Kidney (tissue), 22 donors: ENCODE results near the gene ZNF621. TPM values are rescaled to one million over a fixed set of nuclear protein-coding genes. Genes with fewer than 3 reads are reported as not detected.

ENCODE experiments used
- DNase-seq, 5 donors: peaks; one replicate each; pipeline ENCODE4 v3.0.0-alpha.2; 2013 to 2020
- FAIRE-seq: peaks from 2 replicates; lab custom pipeline; 2012; peaks lifted over from hg19 to GRCh38; lab: Jason Lieb, UNC
- H3K27ac ChIP-seq, 2 donors: one replicate each; pipeline ENCODE4 v1.7.0; 2013; ENCODE audit warnings: low read depth in 2 of 2, low read length in 2 of 2, inconsistent platforms in 1 of 2
- H3K27me3 ChIP-seq: one replicate; pipeline ENCODE4 v1.7.1; 2013; ENCODE audit warnings: low read length, inconsistent platforms; ENCODE audit not compliant: control insufficient read depth, insufficient read depth
- H3K36me3 ChIP-seq, 3 donors: one replicate each; pipeline versions ENCODE4 v1.7.0 to v1.7.1; 2013; ENCODE audit warnings: low read length in 3 of 3, control low read depth in 1 of 3, inconsistent platforms in 1 of 3; ENCODE audit not compliant: insufficient read depth in 3 of 3, control insufficient read depth in 2 of 3
- H3K4me1 ChIP-seq, 3 donors: one replicate each; pipeline versions ENCODE4 v1.7.0 to v1.7.1; 2013; ENCODE audit warnings: low read length in 3 of 3, inconsistent platforms in 1 of 3, low read depth in 1 of 3; ENCODE audit not compliant: control insufficient read depth in 2 of 3, insufficient read depth in 2 of 3
- H3K4me3 ChIP-seq, 3 donors: one replicate each; pipeline versions ENCODE4 v1.7.0 to v1.8.1; 2013; ENCODE audit warnings: low read length in 3 of 3, control low read depth in 1 of 3, inconsistent platforms in 1 of 3
- H3K9ac ChIP-seq, 3 donors: one replicate each; pipeline versions ENCODE4 v1.7.0 to v1.7.1; 2013; ENCODE audit warnings: low read length in 3 of 3, control low read depth in 1 of 3, inconsistent platforms in 1 of 3
- H3K9me3 ChIP-seq, 3 donors: one replicate each; pipeline versions ENCODE4 v1.7.0 to v1.7.1; 2013; ENCODE audit warnings: low read length in 3 of 3, control low read depth in 1 of 3, inconsistent platforms in 1 of 3; ENCODE audit not compliant: control insufficient read depth in 2 of 3, insufficient read depth in 1 of 3
- intact Hi-C: fragments of 100-400 bp; cut with DNase I; formaldehyde crosslinking; loops from one replicate; pipeline ENCODE4 v1.11.1; 2022
- long read RNA-seq, 10 donors: library from polyadenylated mRNA in 1 of 10; unstranded in 1 of 10; transcript quantifications; one replicate each; pipeline ENCODE4 v2.0.0 and lab custom pipeline, GENCODE V29; 2021 to 2026
- polyA plus RNA-seq: library from polyadenylated mRNA; stranded (reverse); fragments of 350-450 nt; fragmentation: Illumina TruSeq; extraction: RNeasy Lipid Tissue Mini Kit (QIAGEN cat#74804); gene quantifications from one replicate; pipeline ENCODE4 v1.2.3, GENCODE V29; 2014; ENCODE audit warnings: low read depth, low replicate concordance; ENCODE audit not compliant: insufficient read depth
- total RNA-seq: library from RNA; stranded (reverse); fragmentation: NEBNext Ultra II Directional; extraction: Animal tissue kit (Norgen Biotek cat#: 25700); gene quantifications from one replicate; pipeline ENCODE4 v1.2.1, GENCODE V29; 2021
- TF ChIP-seq, protein P1 (sequence below): IDR thresholded peaks from 3 replicates; pipeline ENCODE4 v1.5.1; 2012; ENCODE audit warnings: mild to moderate bottlenecking, moderate library complexity, borderline replicate concordance; ENCODE audit not compliant: insufficient read depth; ENCODE audit errors: extremely low read depth
- donor health status: control.
- donor health status: control.
- donor health status: control.
- donor health status: control.
- donor health status: control.
- donor health status: DM: yes; HTN: yes; CAD: no.
- donor health status: Normal renal cell carcinoma (clear cell type).

Gene ZNF621
- total RNA-seq (25.4 TPM), polyA plus RNA-seq (6.9 TPM)
- long read RNA-seq, donor 1, partial matches to known transcripts, result 0 of 3 reads
- long read RNA-seq, donor 1, other reads (novel, unspliced or antisense), result 0 of 3 reads
- long read RNA-seq, donor 2, full-length matches to known transcripts, result 5 of 5 reads
- long read RNA-seq, donor 2, partial matches to known transcripts, result 0 of 5 reads
- long read RNA-seq, donor 2, other reads (novel, unspliced or antisense), result 0 of 5 reads
- long read RNA-seq, donor 3, full-length matches to known transcripts, result 6 of 11 reads
- long read RNA-seq, donor 3, partial matches to known transcripts, result 5 of 11 reads
- long read RNA-seq, donor 3, other reads (novel, unspliced or antisense), result 0 of 11 reads
- long read RNA-seq, donor 4, full-length matches to known transcripts, result 4 of 4 reads
- long read RNA-seq, donor 4, partial matches to known transcripts, result 0 of 4 reads
- long read RNA-seq, donor 4, other reads (novel, unspliced or antisense), result 0 of 4 reads
- long read RNA-seq, donor 5, full-length matches to known transcripts, result 1 of 1 reads
- long read RNA-seq, donor 5, partial matches to known transcripts, result 0 of 1 reads
- long read RNA-seq, donor 5, other reads (novel, unspliced or antisense), result 0 of 1 reads
- long read RNA-seq, donor 6, result 0 reads
- long read RNA-seq, donor 7, partial matches to known transcripts, result 0 of 7 reads
- long read RNA-seq, donor 7, other reads (novel, unspliced or antisense), result 6 of 7 reads
- long read RNA-seq, donor 8, partial matches to known transcripts, result 0 of 3 reads
- long read RNA-seq, donor 8, other reads (novel, unspliced or antisense), result 0 of 3 reads
- long read RNA-seq, donor 9, result 0 reads
- long read RNA-seq, donor 10, full-length matches to known transcripts, result 2 of 2 reads
- long read RNA-seq, donor 10, partial matches to known transcripts, result 0 of 2 reads
- long read RNA-seq, donor 10, other reads (novel, unspliced or antisense), result 0 of 2 reads

DNA sequence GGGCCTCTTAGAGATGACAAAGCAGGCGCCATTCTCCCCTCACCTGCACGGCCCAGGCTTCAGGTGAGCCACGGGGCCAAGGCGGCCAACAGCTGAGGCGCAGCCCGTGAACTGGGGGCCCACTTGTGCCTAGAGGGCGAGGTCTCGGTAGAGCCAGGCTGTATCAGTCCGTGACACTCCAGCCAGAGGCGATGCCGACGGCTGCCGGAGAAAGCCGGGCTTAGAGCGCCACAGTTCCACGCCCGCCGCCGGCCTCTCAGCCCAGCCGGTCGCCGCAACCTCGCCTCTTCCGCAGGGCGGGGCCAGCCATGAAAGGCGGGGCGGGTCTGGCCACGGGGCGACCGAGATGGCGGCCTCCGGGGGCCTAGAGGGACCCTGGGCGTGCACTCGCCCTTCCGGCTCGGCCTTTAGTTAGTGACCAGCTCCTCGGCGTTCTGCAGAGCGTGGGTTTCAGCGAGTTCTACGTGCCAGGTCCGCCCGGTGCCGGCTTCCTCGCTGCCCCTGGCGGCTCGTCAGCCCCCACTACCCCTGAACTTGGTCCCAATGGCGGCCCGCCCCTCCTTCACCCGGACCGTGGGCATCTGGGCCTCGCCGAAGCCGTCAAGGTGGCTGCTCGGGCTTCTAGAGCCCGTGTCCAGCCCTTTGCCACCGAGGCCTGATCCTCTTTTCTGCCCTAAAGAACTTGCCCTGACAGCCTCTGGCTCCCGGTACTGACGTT lies at the start of gene ZNF621:
Gene ZNF621 (plus strand): TSS at position 393 of the 718 bp plus-strand sequence. CDS start 881 bp downstream, outside the sequence.
- no peak for FAIRE-seq

DNA sequence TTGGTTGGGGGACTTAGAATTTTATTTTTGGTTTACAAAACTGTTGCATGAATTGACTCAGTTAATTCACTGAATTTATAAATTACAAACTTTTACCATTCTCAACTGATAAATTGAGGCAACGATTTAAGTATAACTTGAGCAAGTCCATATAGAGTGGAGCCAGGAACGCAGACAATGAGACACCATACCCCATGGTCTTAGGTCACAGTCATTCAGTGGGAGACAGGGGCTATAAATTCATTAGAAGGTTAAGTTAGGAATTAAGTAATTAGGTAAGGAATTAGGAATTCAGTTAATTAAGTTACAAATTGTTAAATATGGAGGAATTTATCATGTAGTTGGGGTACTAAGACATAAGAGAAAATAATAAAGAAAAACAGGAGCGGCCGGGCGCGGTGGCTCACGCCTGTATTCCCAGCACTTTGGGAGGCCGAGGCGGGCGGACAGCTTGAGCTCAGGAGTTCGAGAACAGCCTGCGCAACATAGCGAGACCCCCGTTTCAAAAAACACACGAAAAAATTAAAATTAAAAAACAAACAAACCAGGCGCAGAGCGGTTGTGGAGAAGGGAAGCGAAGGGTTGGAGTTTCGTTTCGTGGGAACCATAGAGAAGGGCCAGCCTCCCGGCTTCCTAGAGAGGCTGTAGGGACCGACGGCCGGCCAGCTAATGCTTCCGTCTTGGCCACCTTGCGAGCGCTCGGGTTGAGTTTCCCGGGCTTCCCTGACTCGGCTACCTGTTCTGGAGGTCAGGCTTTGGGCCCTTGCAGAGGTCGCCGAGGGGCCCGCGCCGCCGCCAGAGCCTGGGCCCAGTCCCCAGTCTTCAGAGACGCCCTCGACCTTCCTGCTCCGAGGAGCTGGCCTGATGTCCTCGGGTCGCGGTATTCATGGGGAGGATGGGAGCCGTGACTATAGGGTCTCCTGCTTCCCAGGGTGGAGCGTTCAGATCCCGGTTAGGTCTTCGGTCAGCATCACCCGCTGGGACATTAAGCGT lies 48.0 kb upstream of the ZNF621 start, which contains the start of gene ZNF619:
Gene ZNF619 (plus strand): TSS at position 645 of the 993 bp plus-strand sequence. CDS start 858 bp downstream, outside the sequence.
- Histone ChIP-seq H3K27me3 (no peaks in the 10 kb centered on the region), H3K27ac (peak within 1 kb of the TSS in 1 of 2 donors; percentile 23), H3K4me3 (peak within 1 kb of the TSS; percentile 58 to 96 (median 67)), H3K9me3 (no peaks in the 10 kb centered on the region), H3K36me3 (peaks cover 0 to 5% (median 0%) of the 10 kb centered on the region in 3 donors), H3K9ac (peak within 1 kb of the TSS; percentile 43 to 93 (median 44)), H3K4me1 (peaks cover 0 to 6% (median 0%) of the 10 kb centered on the region in 3 donors)
- TF ChIP-seq, protein P1, sequence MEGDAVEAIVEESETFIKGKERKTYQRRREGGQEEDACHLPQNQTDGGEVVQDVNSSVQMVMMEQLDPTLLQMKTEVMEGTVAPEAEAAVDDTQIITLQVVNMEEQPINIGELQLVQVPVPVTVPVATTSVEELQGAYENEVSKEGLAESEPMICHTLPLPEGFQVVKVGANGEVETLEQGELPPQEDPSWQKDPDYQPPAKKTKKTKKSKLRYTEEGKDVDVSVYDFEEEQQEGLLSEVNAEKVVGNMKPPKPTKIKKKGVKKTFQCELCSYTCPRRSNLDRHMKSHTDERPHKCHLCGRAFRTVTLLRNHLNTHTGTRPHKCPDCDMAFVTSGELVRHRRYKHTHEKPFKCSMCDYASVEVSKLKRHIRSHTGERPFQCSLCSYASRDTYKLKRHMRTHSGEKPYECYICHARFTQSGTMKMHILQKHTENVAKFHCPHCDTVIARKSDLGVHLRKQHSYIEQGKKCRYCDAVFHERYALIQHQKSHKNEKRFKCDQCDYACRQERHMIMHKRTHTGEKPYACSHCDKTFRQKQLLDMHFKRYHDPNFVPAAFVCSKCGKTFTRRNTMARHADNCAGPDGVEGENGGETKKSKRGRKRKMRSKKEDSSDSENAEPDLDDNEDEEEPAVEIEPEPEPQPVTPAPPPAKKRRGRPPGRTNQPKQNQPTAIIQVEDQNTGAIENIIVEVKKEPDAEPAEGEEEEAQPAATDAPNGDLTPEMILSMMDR, result no peak
- FAIRE-seq, result no peak
- peak; percentile 73 to 90 (median 84) for DNase-seq
- intact Hi-C loops, result no loop called here

More for the DNA sequence above, at the start of gene ZNF621:
- peak within 1 kb of the TSS; percentile 79 to 96 (median 96) for H3K9ac ChIP-seq
- TF ChIP-seq, protein P1, result no peak
- no peaks in the 10 kb centered on the region for H3K9me3 ChIP-seq
- intact Hi-C loops, result no loop called here
- peak within 1 kb of the TSS; percentile 81 to 97 (median 96) for H3K4me3 ChIP-seq
- H3K27me3 ChIP-seq, result no peaks in the 10 kb centered on the region
- H3K36me3 ChIP-seq, result peaks cover 0 to 15% (median 7%) of the 10 kb centered on the region in 3 donors
- peak within 1 kb of the TSS; percentile 84 to 92 for H3K27ac ChIP-seq
- peaks cover 0 to 11% (median 0%) of the 10 kb centered on the region in 3 donors for H3K4me1 ChIP-seq
- peak; percentile 91 to 97 (median 93) for DNase-seq
